Measurements from ENCODE around the gene SH3BGRL2.
A peak's percentile ranks its signal among the peaks of the same experiment; 100 is the strongest.
"Not testable (repeated sequence)": the region's sequence is repeated elsewhere in the genome, so short reads cannot be mapped to it uniquely, and the experiment has no call there.

SH3BGRL2 gene

DNA sequence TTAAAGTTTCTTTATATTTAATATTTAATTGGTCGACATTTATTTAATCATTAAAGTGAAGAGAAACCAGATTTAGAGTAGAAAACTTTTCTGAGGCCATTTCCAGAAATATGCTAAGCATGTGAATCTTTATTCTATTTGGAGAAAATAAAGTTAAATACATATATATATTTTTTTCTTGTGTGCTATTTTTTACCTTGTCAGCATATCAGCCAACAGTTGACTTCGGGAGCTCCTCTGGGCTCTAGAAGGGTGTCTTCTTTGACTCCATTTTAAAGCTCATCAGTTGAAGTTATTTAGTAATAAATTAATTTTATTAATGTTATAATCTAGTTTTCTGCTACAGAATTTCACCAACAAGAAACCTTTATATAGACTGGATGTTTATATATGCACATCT is 73.1 kb downstream of the SH3BGRL2 start:
- DNase-seq: no peak

DNA sequence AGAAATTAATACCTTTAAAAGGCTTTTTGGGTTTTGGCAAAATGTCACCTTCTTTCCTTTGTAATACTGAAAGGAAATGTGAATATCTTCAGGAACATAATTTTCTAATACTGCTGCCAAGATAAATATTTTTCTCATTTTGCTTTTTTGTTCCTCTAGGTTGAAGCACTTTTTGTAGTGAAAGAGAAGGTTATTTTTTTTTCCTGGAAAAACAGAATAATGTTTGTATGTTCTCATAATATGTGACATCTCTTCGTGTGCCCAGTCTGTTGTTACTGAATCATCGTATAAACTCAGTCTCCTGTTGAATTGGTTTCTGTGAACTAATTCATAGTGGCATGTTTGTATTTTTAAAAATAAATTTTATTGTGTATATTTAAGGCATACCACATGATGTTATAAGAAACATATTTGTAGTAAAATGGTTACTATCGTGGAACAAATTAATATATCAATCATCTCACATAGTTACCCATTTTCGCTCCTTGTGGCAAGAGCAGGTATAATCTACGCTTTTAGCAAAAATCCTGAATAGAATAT is 74.4 kb downstream of the SH3BGRL2 start:
- DNase-seq: no peak

DNA sequence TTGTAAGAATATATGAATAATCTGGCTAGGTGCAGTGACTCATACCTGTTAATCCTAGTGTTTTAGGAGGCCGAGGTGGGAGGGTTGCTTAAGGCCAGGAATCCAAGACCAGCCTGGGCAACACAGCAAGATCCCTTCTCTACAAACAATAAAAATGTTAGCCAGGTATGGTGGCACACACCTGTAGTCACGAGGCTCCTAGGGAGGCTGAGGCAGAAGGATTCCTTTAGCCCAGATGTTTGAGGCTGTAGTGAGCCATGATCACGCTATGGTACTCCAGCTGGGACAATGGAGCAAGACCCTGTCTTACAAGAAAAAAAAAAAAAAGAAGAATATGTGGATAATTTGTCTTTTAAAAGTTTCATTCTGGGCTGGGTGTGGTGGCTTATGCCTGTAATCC is 75.4 kb downstream of the SH3BGRL2 start:
- DNase-seq: no peak

GRCh38 chr6:79707621-79708020 is 76.5 kb downstream of the SH3BGRL2 start:
- DNase-seq: no peak

GRCh38 chr6:79708095-79708791 is 77.1 kb downstream of the SH3BGRL2 start:
- no peak for DNase-seq

- DNase-seq: no peak
Observed at GRCh38 chr6:79710127-79710526, 79.0 kb downstream of the SH3BGRL2 start.

GRCh38 chr6:79711167-79711566 is 80.0 kb downstream of the SH3BGRL2 start:
- no peak for DNase-seq

DNA sequence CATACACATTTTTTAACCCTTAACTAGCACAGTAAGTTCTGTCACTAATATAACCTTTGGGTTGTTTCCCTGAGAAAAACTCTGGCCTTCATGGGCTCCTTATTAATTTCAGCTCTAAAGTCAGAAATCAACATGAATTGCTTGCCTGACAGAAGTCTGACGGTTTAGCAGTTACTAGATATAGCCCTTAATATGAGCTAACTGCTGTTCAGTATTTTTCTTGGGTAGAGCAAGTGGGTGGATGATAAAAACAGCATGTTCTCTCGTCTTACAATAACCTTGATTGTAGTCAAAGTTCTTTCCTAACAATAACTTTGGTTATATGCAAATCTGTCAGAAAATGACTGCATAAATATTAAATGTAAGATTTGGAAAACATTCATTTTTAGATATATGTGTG is 81.0 kb downstream of the SH3BGRL2 start:
- DNase-seq: no peak

- DNase-seq: no peak
Observed at GRCh38 chr6:79712616-79713135, 81.5 kb downstream of the SH3BGRL2 start.

- DNase-seq: peak; percentile 76
Observed at GRCh38 chr6:79713701-79714322, 82.7 kb downstream of the SH3BGRL2 start.

GRCh38 chr6:79717989-79718388 is 86.9 kb downstream of the SH3BGRL2 start:
- no peak for DNase-seq

DNA sequence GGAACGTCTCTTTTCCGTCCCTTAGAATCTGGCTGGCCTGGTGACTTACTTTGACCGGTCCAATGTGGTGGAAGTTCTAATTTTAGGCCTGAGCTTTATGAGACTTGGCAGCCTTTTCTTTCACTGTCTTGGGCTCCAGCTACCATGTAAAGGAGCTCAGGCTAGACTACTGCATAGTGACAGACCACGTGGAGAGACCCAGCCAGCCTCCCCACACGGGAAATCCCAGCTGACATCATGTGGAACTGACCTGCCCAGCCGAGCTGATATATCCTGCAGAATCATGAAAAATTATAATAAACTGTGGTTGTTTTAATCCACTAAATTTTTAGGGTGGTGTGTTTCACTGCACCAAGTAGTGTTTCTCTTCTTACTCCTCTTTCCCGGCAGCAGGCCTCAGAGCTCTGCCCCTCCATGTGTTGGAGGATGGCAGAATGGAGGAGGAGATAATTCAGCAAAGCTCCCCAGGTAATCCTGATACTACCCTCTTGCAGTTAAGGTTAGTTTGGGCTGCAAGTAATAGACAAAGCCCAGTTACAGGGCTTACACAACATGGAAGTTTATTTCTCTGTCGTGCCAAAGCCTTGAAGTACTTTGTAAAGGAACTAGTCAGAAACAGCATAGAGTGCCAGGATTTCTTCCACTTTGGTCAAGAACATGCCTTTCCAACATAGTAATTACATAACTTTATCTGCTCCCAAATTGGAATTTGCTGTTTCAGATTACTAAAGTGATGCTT is 87.5 kb downstream of the SH3BGRL2 start:
- no peak for DNase-seq

DNA sequence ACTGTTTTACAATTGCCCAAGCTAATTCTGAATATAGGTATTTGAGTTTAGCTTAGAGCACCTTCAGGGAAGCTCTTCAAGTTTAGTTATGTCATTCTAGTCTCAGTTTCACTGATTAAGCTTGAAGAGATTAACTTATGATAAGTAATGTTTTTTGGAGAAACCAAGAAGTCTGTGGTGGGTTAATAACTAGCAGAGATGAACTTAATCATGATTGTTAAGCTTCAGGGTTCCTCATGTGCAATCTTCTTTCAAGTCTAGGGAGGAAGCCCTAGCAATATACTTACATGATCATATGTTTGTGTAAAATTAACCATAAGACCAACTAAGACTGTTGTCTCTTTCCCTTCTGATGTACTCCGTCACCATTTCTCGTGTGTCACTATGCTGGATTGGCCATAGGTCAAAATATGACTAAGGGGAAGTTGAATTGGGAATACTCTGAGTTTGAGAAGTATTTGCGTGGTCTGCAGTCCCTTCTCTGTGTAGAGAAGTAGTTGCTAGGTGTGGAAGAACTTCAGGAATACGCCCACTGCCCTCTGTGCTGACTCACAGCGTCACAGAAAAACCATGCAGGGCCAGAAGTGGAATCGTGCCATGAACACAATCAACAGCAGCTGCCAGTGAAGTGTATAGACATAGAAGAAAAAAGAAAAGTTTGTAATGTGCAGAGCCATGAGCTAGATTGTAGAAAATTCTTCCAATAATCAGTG is 88.3 kb downstream of the SH3BGRL2 start:
- no peak for DNase-seq

GRCh38 chr6:79724816-79725215 is 93.7 kb downstream of the SH3BGRL2 start:
- DNase-seq: no peak

- no peak for DNase-seq
Observed at GRCh38 chr6:79731471-79731870, 100.3 kb downstream of the SH3BGRL2 start.

DNA sequence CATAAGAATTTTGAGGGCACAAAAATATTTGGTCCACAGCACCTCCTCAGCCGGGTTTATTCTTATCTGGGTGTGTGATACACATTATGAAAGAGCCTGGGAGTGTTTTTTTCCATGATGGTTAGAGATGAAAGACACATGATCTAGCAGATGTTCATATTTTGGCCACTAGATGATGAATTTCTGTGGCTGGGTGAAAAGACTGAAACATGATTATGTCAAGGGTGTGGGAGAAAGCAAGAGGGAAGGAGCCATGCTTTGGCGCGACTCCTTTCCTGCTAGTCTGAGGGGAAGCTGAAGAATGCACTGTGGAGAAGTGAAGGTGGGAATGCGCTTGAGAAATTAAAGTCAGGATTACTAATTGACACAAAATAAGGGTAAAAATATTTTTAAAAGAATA is 102.3 kb downstream of the SH3BGRL2 start:
- DNase-seq: no peak

GRCh38 chr6:79734374-79734773 is 103.2 kb downstream of the SH3BGRL2 start:
- DNase-seq: no peak

DNA sequence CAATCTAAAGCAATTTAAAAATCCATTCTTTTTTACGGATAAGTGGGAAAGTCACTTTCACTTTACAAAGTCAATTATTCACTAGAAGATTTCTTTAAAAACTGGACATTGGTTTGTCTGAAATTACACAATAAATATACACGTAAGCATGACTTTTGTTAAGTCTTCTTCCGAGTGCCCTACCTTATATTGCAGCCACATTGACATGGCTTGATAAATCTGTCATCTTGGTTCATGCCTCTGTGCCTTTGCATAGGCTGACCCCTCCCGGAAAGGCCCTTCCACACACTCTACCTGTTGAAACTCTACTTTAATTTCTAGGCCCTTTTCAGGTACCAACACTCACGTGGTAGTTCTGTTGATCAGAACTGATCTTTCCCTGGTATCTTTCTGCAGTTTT is 104.1 kb downstream of the SH3BGRL2 start:
- no peak for DNase-seq

DNA sequence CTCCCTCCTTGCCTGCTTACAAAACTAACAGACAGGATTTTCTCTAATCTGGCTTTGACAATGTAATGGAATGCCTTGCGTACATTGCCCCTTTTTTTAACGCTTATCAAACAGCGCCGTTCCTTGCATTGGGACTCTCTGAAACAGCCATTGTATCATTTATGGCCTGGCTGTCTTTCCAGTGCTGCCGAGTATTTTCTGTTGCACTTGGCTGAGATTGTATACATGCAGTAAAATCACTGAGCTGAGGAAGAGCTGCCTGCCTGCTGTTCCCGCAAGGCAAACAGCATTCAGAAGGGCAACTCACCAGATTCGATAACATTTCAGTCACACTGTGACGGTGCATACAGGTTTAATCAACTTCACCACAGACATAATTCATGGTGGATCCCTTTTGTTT is 106.0 kb downstream of the SH3BGRL2 start:
- no peak for DNase-seq

- no peak for DNase-seq
Observed at GRCh38 chr6:79742030-79742429, 110.9 kb downstream of the SH3BGRL2 start.

DNA sequence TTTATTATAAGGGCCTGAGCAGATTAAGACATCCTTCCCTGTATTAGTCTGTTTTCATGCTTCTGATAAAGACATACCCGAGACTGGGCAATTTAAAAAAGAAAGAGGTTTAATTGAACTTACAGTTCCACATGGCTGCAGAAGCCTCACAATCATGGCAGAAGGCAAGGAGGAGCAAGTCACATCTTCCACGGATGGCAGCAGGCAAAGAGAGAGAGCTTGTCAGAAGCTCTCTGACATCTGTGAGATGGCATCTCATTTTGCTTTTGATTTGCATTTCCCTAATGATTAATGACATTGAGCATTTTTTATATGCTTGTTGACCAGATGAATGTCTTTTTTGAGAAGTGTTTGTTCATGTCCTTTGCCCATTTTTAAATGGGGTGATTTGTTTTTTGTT is 114.2 kb downstream of the SH3BGRL2 start:
- DNase-seq: not testable (repeated sequence)

DNA sequence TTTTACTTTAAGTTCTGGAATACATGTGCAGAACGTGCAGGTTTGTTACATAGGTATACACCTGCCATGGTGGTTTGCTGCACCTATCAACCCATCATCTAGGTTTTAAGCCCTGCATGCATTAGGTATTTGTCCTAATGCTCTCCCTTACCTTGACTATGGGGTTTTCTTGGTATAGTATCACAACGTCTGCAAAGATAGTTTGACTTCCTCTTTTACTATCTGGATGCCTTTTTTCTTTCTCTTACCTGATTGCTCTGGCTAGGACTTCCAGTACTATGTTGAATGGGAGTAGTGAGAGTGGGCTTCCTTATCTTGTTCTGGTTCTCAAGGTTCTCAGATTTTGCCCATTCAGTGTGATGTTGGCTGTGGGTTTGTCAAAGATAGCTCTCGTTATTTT is 115.2 kb downstream of the SH3BGRL2 start:
- DNase-seq: peak; percentile 54

DNA sequence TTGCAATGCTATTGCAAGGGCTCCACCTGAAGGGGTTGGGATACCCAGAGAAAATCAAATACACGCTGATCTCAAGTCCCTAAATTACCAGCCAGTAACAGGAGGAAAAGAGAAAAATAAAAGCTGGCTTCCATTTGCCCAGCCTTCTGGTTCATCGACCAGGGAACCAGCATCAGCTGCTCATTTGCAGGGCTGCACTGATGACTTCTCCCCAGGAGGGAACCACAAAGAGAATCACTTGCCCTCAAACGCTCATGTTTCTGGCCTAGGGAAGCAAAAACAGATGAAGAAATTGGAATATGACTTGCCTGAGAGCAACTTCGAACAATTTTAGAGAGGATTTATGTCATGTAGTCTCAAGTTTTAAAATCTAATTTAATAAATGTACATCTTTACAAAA is 119.7 kb downstream of the SH3BGRL2 start:
- peak; percentile 49 for DNase-seq
